D341Med (cell line): Measurements from ENCODE around the gene SORT1.
"Not testable (repeated sequence)": the region's sequence is repeated elsewhere in the genome, so short reads cannot be mapped to it uniquely, and the experiment has no call there.

Experiments used
- DNase-seq: peaks from one replicate; pipeline ENCODE4 v3.0.0; 2012; ENCODE audit warnings: low spot score

Gene SORT1

DNA sequence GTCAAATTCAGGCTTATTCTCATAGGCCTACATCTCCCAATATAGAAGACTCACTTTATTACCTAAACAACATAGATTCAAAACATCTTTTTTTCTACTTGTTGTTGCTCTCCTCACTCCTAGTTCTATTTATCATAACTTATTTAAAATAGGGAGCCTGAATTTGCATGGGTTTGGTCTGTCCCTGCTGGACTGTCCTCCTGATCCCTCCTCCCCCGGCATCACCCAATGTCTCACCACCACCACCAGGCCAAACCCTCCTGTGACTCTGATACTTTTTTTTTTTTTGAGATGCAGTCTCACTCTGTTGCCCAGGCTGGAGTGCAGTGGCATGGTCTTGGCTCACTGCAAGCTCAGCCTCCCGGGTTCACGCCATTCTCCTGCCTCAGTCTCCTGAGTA is 59.1 kb downstream of the SORT1 start:
- DNase-seq: no peak

GRCh38 chr1:109338091-109338490 is 59.6 kb downstream of the SORT1 start:
- no peak for DNase-seq

GRCh38 chr1:109335091-109335490 is 62.6 kb downstream of the SORT1 start:
- no peak for DNase-seq

DNA sequence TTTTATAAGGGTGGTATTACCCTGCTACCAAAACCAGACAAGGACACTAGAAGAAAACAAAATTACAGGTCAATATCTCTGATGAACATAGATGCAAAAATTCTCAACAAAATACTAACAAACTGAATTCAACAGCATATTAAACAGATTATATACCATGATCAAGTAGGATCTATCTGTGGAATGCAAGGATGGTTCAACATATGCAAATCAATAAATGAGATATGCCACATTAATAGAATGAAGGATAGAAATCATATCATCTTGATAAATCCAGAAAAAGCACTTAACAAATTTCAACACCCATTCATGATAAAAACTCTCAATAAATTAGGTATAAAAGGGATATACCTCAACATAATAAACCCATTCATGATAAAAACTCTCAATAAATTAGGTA is 66.6 kb downstream of the SORT1 start:
- DNase-seq: no peak

DNA sequence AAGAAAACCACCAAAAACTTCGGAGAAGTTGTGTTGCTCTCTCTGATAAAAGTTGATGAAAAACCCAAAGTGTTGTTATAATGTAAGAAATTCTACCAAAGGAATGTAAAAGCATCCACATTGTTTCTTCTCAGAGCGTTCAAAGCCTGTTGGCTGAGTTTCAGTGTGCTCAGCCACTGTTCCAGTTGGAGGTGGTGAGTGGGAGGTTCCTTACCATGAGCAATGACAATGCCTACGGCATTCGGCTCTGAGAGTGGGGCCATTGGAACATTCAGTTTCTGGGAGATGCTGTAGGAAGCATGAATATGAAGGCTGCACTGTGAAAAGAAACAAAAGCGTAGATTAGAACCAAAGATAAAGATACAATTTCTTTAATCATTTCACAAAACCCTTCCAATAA is 70.4 kb downstream of the SORT1 start:
- no peak for DNase-seq

DNA sequence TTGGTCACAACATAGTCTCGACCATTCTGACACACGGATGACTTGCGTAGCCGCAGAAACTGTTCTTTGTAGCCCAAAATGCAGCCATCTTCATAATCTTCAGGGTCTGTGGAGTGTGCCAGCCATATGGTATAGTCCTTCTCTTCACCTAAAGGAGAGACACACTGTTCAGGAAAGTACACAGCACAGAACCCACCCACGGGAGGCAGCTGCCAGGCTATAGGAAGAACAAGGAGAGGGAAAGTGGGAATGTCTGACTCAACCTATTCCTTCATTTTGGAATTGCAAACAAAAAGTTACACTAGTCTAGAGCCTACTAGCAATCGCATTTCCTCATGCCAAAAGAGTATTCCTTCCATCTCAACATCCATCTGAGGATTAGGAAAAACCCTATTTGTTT is 74.7 kb downstream of the SORT1 start:
- DNase-seq: no peak

GRCh38 chr1:109319114-109319513 is 78.6 kb downstream of the SORT1 start:
- DNase-seq: no peak

GRCh38 chr1:109316506-109316905 is 81.2 kb downstream of the SORT1 start:
- no peak for DNase-seq

DNA sequence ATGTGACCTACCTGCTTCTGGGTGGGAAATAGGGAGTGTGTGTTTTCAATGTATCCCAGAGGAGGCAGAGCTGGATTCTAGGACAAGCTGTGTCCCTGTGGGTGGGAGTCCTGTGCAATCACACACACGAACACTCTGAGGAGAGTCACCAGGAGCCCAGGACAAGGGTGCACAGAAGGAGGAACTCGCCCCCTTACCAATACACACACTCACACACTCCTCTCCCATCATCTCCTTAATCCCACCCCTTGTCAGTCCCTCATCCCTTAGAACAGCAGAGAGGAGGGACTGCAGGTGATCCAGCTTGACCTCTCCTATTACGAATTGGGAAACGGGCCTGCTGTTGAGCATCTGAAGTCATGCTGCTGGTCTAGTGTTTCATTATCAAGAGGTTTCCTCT is 82.4 kb downstream of the SORT1 start:
- DNase-seq: no peak

DNA sequence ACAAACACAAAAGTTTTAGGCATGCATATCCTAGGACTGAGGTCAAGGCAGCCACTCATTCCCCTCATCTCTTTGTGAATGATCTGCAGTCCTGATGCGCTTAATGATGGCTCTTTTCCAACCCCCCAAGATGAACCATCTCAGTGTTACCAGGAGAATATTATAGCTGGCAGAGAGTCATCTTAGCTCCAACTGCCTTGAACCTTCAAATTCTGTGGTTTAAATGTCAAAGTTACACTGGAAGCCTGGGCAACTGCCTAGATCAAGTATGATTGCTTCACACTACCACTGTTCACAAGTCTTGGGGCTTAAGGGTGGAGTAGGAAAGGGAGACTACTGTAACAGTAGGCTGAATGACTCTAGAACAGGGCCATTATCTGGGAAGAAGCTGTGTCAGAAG is 82.9 kb downstream of the SORT1 start:
- DNase-seq: no peak

DNA sequence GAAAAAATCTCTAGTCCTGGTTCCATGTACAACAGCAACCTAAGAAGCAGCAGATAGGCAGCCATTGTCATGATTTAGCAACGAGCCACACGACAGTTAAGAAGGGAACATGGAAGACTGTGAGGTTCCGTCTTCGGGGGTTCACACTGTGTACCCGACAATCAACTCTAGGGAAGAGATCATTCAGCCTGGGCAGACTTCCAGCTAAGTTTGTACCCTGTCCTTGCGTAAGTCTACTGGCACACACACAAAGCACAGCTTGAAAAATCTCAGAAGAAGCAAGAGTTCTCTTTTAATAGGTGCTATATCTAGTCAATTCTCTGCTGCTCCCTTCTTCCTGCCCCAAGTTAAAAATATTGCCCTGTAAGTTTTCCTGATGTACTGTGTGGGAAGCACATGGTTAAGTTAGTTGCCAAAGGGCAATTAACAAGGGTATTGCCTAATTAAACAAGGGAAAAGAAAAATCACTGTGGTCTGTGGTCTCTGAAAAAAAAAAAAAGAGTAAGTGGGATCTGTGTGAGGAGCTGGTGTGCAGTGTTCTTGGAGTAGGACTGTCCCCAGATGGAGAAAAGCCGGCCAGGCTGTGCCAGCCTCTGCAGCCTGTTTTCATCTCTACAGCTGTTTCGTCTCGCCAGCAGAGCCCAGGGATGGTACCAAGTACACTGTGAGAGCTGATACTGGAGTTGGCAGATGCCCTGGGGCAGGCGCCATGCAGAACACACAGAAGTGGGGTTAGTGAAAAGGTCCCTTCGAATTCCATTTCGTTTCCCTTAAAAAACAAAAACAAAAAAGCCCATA is 84.5 kb downstream of the SORT1 start:
- DNase-seq: peak; percentile 50

DNA sequence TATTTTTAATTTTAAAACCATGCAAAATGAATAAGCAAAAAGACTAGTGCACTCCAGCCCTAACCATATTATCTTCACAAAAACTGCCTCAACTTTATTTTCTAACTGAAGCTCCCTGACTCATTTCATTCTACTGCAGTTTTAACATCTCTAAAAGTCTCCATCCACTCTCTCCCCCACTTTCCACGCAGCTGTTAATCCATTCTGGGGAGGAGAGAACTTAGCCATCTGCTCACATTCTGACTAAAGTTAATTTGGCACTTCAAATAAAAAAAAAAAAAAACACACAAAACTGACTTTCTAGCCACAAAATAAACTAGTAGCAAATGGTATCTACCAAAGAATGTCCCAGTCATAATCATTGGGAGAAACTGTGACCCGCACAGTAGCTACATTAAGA is 85.5 kb downstream of the SORT1 start:
- no peak for DNase-seq

DNA sequence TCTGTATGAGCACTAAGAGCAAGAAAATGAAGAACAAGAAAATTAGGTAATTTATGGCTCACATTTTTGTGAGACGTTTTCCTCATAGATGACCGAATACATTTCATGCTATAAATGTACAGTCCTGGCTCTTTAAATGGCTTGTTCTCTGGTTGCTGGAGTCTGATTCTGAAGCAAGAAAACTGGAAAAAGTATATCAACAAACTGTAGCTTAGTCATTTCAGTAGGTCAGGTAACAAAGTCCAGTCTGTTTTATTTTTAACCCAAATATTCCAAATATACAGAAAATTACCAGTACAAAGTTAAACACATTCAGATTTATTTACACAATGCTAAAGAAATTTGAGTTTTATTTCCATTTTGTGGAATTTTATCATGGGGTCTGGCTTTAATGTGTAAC is 88.4 kb downstream of the SORT1 start:
- DNase-seq: no peak

GRCh38 chr1:109307274-109308021 is 90.3 kb downstream of the SORT1 start:
- DNase-seq: peak; percentile 81

- peak; percentile 76 for DNase-seq
Measured at GRCh38 chr1:109306832-109307273, 90.9 kb downstream of the SORT1 start, which contains the start of gene MYBPHL. MYBPHL (minus strand) TSS chr1:109307011; CDS start chr1:109306991, 20 bp downstream.

DNA sequence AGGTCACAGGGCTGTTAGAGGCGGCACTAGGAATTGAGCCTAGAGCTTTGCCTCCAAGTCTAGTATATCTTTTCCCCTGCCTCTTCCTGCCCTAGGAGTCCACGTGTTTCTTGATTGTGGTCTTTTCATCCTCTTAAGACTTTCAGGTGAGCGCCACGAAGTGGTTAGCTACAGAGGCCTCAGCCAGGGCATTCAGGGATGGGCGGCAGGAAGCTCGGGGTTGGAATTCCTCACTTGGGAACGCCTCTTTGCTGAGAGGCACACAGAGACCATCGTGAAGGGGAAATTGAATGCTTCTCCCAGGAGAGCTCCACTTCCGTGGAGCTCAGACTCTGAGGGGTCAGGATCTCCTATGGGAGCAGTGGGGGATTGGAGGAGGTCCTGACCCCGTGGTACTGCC is 91.7 kb downstream of the SORT1 start:
- not testable (repeated sequence) for DNase-seq

GRCh38 chr1:109304226-109304920 is 93.3 kb downstream of the SORT1 start:
- no peak for DNase-seq

DNA sequence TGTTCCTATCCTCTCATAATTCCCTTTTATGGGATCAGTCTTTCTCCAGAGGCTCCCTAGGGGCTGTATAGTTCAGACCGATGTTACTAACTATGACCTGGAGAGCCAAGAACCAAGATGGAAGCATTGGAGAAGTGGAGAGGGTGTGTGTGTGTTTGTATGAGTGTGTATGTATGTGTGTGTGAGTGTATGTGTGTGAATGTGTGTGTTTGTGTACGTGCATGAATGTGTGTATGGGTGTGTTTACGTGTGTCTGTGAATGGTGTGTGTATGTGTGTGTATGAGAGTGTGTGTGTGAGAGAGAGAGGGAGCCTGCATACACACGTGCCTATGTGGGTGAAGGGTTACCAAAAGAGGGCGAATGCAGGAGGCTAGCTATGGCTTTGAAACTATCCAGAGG is 95.8 kb downstream of the SORT1 start:
- DNase-seq: no peak

- no peak for DNase-seq
Measured at GRCh38 chr1:109300650-109301151, 97.0 kb downstream of the SORT1 start.

DNA sequence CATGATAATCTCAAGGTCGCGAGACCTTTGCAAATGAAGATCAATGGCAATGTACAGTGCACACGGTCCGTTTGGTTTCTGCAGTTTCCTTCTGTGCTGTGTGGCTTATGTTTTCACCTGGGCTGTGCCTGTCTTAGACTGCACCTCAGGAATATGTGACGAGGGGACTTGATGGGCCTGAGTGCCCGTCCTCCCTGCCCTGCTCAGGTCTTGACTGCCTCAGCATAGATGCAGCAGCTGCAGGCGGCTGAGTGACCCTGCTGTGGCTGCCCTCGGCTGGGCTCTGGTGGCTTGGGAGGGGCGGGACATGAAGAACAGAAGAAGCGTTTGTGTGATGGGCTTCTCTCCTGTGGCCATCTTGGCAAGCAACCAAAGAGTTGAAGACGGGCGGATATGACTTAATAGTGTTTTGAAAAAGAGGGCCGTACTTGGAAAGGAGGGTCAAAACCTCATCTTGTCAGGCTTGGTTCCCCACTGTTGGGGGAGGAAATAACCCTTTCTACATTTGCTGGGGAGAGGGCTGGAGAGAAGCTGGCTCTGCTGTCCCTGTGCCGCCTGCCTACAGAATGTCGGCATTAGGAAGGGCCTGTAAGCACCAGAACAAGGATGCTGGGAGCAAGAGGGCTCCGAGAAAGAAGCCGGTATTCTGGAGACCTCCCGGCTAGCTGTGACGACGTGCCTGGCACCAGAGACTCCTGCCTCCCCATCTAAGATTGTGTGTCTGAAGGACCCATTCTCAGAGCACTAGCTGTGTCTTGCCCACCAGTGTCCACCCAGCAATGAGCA is 98.0 kb downstream of the SORT1 start:
- no peak for DNase-seq

DNA sequence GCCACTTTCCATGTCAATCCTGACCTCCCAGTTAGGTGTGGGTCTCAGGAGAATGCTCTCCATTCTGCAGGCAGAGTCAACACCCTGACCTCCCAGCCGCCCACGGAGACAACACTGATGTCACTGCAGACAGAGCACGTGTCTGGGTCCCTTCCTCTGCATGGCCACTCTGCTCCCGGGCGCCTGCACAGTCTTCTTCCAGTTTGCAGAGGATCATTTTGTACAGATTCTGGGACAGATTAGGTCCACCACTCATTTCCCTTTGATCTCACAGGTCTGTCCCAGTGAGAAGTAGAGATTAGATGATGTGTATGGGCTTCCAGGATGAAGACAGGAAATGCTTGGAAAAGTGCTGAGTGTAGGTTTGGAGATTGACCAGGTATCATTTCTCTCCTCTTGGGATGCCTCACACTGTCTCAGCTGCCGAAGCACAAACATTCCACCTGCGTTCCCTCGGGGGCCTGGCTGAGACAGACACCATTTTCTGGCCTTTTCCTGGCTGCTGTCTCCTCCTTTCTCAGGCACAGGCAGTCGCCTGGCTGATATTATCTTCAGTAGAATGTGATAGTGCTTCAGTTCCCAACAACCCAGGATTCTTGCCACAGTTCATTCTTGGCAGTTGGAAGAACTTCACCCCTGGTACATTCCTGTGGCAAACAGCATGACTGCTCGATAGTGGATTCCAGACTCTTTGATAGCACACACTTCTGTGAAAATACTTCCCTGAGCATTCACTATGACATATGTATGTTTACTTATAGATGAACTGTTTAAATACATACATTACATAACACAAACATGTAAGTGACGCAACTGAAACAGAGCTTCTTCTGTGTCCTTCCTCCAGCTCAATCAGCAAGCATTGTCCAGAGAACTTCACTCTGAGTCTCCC is 98.8 kb downstream of the SORT1 start:
- no peak for DNase-seq
